Smooth muscle cell (in vitro differentiated cells): ENCODE measurements around the gene UNC5C. TPM values are rescaled to one million over a fixed set of nuclear protein-coding genes. Genes with fewer than 3 reads are reported as not detected.

Source experiments
- DNase-seq: peaks from one replicate; lab custom pipeline; 2025; ENCODE audit not compliant: unreplicated experiment; lab: John Stamatoyannopoulos, UW
- H2AFZ ChIP-seq: fragments of 200-600 bp; sonication (generic); 2 replicates; pipeline ENCODE4 v1.6.0; 2016; ENCODE audit warnings: antibody characterized with exemption, low read depth, mild to moderate bottlenecking
- H3F3A ChIP-seq: fragments of 200-600 bp; sonication (generic); 2 replicates; pipeline ENCODE4 v1.6.0; 2017; ENCODE audit warnings: antibody characterized with exemption, low read depth
- H3K27ac ChIP-seq: fragments of 200-600 bp; sonication (generic); 2 replicates; pipeline ENCODE4 v1.5.1; 2016; ENCODE audit warnings: low read depth, mild to moderate bottlenecking
- H3K27me3 ChIP-seq: fragments of 200-600 bp; sonication (generic); 2 replicates; pipeline ENCODE4 v1.6.1; 2016; ENCODE audit warnings: low read depth, mild to moderate bottlenecking
- H3K36me3 ChIP-seq: fragments of 200-600 bp; sonication (generic); 2 replicates; pipeline ENCODE4 v1.5.1; 2016; ENCODE audit warnings: low read depth
- H3K4me1 ChIP-seq: fragments of 200-600 bp; sonication (generic); 2 replicates; pipeline ENCODE4 v1.5.1; 2016; ENCODE audit warnings: low read depth
- H3K4me2 ChIP-seq: fragments of 200-600 bp; sonication (generic); 2 replicates; pipeline ENCODE4 v1.6.0; 2016; ENCODE audit warnings: mild to moderate bottlenecking
- H3K4me3 ChIP-seq: fragments of 200-600 bp; sonication (generic); 2 replicates; pipeline ENCODE4 v1.5.1; 2016; ENCODE audit warnings: mild to moderate bottlenecking
- H3K79me2 ChIP-seq: fragments of 200-600 bp; sonication (generic); 2 replicates; pipeline ENCODE4 v1.6.0; 2016; ENCODE audit warnings: low read depth, mild to moderate bottlenecking
- H3K9ac ChIP-seq: fragments of 200-600 bp; sonication (generic); 2 replicates; pipeline ENCODE4 v1.6.0; 2016; ENCODE audit warnings: low read depth
- H3K9me3 ChIP-seq: fragments of 200-600 bp; sonication (generic); replicated peaks from 2 replicates; pipeline ENCODE4 v1.5.1; 2016; ENCODE audit warnings: low read depth
- H4K20me1 ChIP-seq: fragments of 200-600 bp; sonication (generic); 2 replicates; pipeline ENCODE4 v1.6.0; 2016; ENCODE audit warnings: low read depth
- CTCF ChIP-seq: fragments of 200-600 bp; sonication (generic); IDR thresholded peaks from 2 replicates; pipeline ENCODE4 v1.5.1; 2017; ENCODE audit warnings: borderline replicate concordance, mild to moderate bottlenecking, antibody characterized with exemption; ENCODE audit not compliant: insufficient read depth, poor library complexity, severe bottlenecking
- WGBS: methylation state at CpG from one replicate; pipeline ENCODE4 v1.1.7; 2016; ENCODE audit warnings: low lambda C conversion rate; 5-methylcytosine and 5-hydroxymethylcytosine counted together
- polyA plus RNA-seq: library from polyadenylated mRNA; unstranded; fragments of >200 nt; fragmentation: Nextera tagmentation; extraction: Ambion mirVana; gene quantifications from 2 replicates; pipeline ENCODE4 v1.2.1, GENCODE V29; 2016
- total RNA-seq: library from RNA; depleted of rRNA; stranded (reverse); fragments of >200 nt; gene quantifications from 2 replicates; pipeline ENCODE4 v1.2.3, GENCODE V29; 2014

UNC5C gene
- total and polyA plus RNA-seq, 2 experiments from 2014 or later: 2.0 to 15.6 TPM

GRCh38 chr4:95272036-95272435, 276.7 kb downstream of the UNC5C start:
- H3K4me2 ChIP-seq: no peak overlapping the region
- no peak for TF ChIP-seq CTCF
- no peak for DNase-seq
- 73% methylated on average over 3 of the region's 3 CpGs for WGBS
- no peak overlapping the region for H2AFZ ChIP-seq
- H3K27me3 ChIP-seq: no peaks in the 10 kb centered on the region
- no peaks in the 10 kb centered on the region for H4K20me1 ChIP-seq
- no peak overlapping the region for H3K9ac ChIP-seq
- no peaks in the 10 kb centered on the region for H3K36me3 ChIP-seq
- H3K9me3 ChIP-seq: no peaks in the 10 kb centered on the region
- H3K4me1 ChIP-seq: no peaks in the 10 kb centered on the region
- H3K79me2 ChIP-seq: no peaks in the 10 kb centered on the region
- no peaks in the 10 kb centered on the region for H3F3A ChIP-seq
- H3K4me3 ChIP-seq: no peak overlapping the region
- H3K27ac ChIP-seq: no peak overlapping the region

- Histone ChIP-seq H3K27me3 (no peaks in the 10 kb centered on the region), H3K9me3 (no peaks in the 10 kb centered on the region), H3K27ac (no peak overlapping the region), H4K20me1 (no peaks in the 10 kb centered on the region), H3K9ac (no peak overlapping the region), H3K36me3 (no peaks in the 10 kb centered on the region), H3K79me2 (no peaks in the 10 kb centered on the region), H3K4me3 (no peak overlapping the region), H3K4me1 (peaks cover 7% of the 10 kb centered on the region), H2AFZ (no peak overlapping the region), H3K4me2 (no peak overlapping the region), H3F3A (no peaks in the 10 kb centered on the region)
- TF ChIP-seq CTCF: no peak
- DNase-seq: no peak
- 82% methylated on average over 7 of the region's 7 CpGs for WGBS
These were observed 279.8 kb downstream of the UNC5C start for GRCh38 chr4:95268819-95269565.

- H4K20me1 ChIP-seq: no peaks in the 10 kb centered on the region
- H3K4me3 ChIP-seq: no peak overlapping the region
- no peaks in the 10 kb centered on the region for H3K27me3 ChIP-seq
- peak overlapping the region; percentile 64 for H3K9ac ChIP-seq
- peaks cover 7% of the 10 kb centered on the region for H3K4me1 ChIP-seq
- no peak for DNase-seq
- H3K27ac ChIP-seq: peak overlapping the region; percentile 85
- peak overlapping the region; percentile 72 for H3K4me2 ChIP-seq
- no peak for TF ChIP-seq CTCF
- H3F3A ChIP-seq: no peaks in the 10 kb centered on the region
- no peaks in the 10 kb centered on the region for H3K79me2 ChIP-seq
- no peaks in the 10 kb centered on the region for H3K9me3 ChIP-seq
- H2AFZ ChIP-seq: no peak overlapping the region
- H3K36me3 ChIP-seq: no peaks in the 10 kb centered on the region
These were observed 281.7 kb downstream of the UNC5C start for GRCh38 chr4:95267081-95267480.
